NCI-H146 treated with DMSO at 0.1 percent for 48 hours (cell line): Measurements from ENCODE around the gene POU2F2.

Experiments
- DNase-seq: peaks from one replicate; lab custom pipeline; 2025; ENCODE audit not compliant: unreplicated experiment; lab: John Stamatoyannopoulos, UW

POU2F2 gene

GRCh38 chr19:42126574-42126973, 5.7 kb downstream of the POU2F2 start:
- no peak for DNase-seq

DNA sequence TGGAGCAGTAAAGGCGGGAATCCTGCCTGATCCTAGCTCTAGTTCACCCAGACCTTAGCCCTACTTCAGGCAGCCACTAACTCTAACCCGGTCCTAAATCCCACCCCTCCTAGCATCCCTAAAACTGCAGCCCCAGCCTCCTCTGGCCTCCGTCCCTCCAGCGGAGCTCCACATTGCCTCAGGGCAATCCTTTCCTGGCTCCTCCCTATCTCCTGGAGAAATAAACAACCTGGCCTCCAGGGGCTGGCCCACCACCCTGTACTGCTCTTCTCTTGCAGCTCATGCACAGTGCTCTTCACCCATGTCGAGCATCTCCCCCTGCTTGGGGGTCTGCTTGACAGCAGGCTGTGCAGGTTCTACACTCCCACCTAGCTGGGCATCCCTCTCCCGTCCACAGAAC, 6.7 kb downstream of the POU2F2 start:
- no peak for DNase-seq

- no peak for DNase-seq
Measured at GRCh38 chr19:42124386-42124901, 7.8 kb downstream of the POU2F2 start.

DNA sequence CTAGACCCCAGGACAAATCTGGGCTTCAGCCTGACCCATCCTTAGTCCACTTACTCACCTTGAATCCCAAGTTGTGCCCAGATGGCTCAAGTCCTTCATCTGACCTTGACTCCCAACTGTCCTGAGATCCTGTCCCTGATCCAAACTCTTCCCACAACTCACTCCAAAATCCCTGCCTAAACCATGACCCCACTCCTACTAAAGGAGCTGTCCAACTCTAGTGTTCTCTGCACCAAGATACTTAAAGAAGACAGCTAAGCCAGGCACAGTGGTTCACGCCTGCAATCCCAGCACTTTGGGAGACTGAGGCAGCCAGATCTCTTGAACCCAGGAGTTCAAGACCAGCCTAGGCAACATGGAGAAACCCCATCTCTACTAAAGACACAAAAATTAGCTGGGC, 8.5 kb downstream of the POU2F2 start:
- DNase-seq = no peak

GRCh38 chr19:42122691-42123607, 9.3 kb downstream of the POU2F2 start:
- no peak for DNase-seq

- DNase-seq = no peak
Measured at GRCh38 chr19:42121656-42122069, 10.6 kb downstream of the POU2F2 start.

DNA sequence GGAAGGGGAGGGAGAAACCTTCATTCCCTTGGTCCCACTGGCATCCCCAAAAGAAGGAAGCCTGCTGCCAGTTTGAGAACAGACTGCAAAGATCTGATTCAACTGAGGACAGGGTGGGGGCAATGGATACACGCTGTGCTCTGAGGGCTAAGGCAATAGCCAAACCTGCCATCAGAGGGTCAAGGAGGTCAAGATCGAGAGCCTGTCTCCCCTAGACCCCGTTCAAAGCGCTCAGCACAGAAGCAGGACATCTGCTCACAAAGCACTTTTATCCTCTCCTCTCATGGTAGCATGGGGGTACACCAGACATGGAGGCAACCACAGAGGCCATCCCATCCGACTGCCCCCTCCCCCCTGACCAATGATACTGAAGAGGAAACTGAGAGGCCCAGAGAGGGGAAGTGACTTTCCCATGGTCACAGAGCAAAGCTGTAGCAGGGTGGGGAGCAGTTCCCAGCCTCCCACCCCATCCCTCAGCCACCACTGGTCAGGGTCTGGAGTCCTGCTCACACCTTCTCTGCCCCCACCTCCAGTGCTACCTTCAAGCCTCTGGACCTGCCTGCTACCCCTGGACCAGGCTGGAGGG, 11.1 kb downstream of the POU2F2 start:
- DNase-seq = no peak

- DNase-seq = no peak
Measured at GRCh38 chr19:42120276-42120980, 11.8 kb downstream of the POU2F2 start.

GRCh38 chr19:42117076-42117475, 15.2 kb downstream of the POU2F2 start:
- DNase-seq = no peak

- no peak for DNase-seq
Measured at GRCh38 chr19:42116308-42117075, 15.8 kb downstream of the POU2F2 start.

- no peak for DNase-seq
Measured at GRCh38 chr19:42115705-42116104, 16.5 kb downstream of the POU2F2 start.

DNA sequence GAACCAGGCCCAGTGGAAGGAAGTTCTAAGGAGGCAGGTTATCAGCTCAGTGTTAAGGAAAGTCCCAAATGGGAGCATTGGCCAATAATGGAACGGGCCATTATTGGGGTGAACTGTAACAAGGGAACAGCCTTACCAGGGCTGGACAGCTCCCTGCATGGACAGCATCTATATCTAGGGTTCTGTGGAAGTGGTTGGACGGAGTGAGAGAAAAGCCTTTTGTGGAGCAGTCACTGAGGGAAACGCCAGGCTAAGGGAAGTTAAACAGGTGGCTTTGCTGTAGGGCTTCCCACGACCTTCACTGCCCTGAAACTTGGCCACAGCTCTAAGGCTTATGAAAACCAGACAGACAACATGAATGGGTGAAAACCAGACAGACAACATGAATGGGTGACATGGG, 17.0 kb downstream of the POU2F2 start:
- no peak for DNase-seq

- DNase-seq = peak; percentile 61
Measured at GRCh38 chr19:42114412-42114811, 17.8 kb downstream of the POU2F2 start.

DNA sequence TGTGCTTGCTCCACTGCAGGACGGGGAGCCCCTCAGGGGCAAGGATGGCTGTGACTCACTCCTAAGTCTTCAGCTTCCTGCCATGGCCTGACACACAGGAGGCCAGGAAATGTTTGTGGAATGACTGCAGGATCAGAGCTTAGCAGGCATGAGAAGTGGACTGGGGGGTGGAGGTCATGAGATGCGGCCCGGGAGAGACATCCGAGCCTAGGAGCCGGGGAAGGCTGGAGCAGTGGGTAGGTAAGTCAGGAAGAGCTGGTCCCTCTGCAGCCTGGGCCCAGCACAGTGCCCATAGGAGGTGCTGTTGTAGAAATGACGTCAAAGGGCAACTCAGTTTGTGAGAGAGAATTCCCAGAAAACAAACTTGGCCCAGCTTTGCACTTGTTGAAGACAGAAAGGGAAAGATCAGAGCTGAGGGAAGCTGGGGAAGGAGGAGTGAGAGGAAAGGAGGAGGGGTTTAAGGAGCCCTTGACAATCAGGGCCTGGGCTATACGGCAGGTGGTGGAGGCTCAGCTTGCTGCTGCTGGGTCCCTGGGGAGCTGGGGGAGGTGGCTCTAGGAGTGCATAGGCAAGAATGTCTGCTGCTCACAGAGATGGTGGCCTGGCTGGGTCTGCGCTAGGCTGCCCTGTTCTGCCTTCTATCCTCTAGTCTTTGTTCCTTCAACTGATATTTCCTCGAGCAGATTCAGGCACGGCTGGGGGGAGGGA, 18.5 kb downstream of the POU2F2 start:
- peak; percentile 54 for DNase-seq

GRCh38 chr19:42111811-42112210, 20.4 kb downstream of the POU2F2 start:
- DNase-seq = no peak

DNA sequence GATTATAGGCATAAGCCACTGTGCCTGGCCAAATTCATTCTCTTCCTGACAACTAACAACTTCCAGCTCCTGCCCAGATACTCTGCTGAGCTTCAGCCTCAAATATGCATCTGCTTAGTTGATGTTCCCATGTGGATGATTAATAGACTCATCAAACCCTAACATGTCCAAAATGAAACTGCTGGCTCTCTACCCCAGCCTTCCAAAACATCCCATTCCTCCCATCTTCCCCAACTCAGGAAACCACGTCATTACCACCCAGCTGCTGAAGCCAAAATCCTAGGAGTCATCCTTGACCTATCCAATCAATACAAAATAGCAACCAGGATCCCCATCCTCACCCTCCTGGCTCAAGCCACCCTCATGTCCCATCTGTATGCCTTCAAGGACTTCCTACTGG, 20.9 kb downstream of the POU2F2 start:
- DNase-seq = no peak

- no peak for DNase-seq
Measured at GRCh38 chr19:42110658-42111057, 21.6 kb downstream of the POU2F2 start.

DNA sequence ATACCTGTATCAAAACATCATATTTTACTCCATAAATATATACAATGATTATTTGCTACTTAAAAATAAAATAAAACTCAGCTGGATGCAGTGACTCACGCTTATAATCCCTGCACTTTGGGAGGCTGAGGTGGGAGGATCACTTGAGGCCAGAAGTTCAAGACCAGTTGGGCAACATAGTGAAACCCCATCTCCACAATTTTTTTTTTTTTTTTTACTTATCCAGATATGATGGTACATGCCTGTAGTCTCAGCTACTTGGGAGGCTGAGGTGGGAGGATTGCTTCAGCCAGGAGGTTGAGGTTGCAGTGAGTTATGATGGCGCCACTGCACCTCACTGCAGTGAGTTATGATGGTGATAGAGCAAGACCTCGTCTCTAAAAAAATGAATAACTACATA, 22.4 kb downstream of the POU2F2 start:
- no peak for DNase-seq

DNA sequence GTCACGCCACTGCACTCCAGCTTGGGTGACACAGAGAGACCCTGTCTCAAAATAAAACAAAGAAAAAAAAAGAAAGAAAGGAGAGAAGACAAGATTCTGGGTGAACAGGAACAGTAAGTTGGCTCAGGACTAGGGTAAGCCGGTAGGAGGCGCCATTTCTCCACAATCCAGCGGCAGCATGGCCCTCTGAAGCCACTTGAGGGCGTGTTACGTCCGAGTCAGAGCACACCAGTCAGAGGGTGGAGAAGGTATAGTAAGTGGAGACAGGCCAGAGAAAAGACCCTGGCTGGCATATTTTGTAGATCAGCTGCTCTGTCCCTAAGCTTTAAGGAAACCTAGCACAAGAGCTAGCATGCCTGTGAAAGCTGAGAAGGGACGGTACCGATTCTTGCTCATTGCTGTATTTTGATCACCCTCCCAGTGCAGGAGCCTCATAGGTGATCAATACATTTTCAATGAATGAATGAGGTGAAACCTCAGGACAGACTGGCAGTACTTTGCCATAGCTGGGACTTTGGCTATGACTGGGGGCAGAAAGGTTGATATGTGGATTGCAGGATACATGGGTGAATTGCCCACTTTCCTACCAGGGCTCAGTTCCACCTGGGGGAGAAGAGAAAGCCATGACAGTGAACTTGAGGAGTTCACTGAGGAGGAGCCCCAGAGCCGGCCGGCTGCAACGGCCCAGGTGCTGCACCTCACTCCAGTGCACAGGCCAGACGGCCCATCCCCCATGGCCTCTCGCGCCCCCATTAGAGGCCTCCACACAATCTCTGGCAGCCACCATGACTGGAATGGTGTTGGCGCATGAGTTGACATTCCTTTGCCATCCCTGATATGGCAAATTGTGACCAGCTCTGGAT, 23.5 kb downstream of the POU2F2 start:
- peak; percentile 69 for DNase-seq
